Neuronal stem cell (in vitro differentiated cells): ENCODE results near the gene B3GAT1.
A peak's percentile ranks its signal among the peaks of the same experiment; 100 is the strongest.

Experiments
- DNase-seq: peaks from one replicate; pipeline ENCODE4 v3.0.0-alpha.2; 2013; ENCODE audit warnings: low spot score
- H2AFZ ChIP-seq: one replicate; pipeline ENCODE4 v1.6.1; 2013; ENCODE audit warnings: mild to moderate bottlenecking, low read length, inconsistent platforms
- H2AK5ac ChIP-seq: 2 replicates; pipeline ENCODE4 v1.6.1; 2013; ENCODE audit warnings: low read depth, mild to moderate bottlenecking, inconsistent platforms, low read length, moderate library complexity, mixed read lengths
- H2BK120ac ChIP-seq: 2 replicates; pipeline ENCODE4 v1.6.1; 2013; ENCODE audit warnings: low read depth, mild to moderate bottlenecking, inconsistent platforms, low read length, moderate library complexity, mixed read lengths
- H2BK12ac ChIP-seq: one replicate; pipeline ENCODE4 v1.6.1; 2013; ENCODE audit warnings: low read length, inconsistent platforms
- H2BK15ac ChIP-seq: 2 replicates; pipeline ENCODE4 v1.6.1; 2013; ENCODE audit warnings: mild to moderate bottlenecking, low read length, inconsistent platforms, mixed read lengths
- H2BK5ac ChIP-seq: one replicate; pipeline ENCODE4 v1.6.1; 2013; ENCODE audit warnings: inconsistent platforms, mild to moderate bottlenecking, low read length, moderate library complexity
- H3K14ac ChIP-seq: one replicate; pipeline ENCODE4 v1.6.1; 2013; ENCODE audit warnings: low read length, inconsistent platforms
- H3K18ac ChIP-seq: 2 replicates; pipeline ENCODE4 v1.6.1; 2013; ENCODE audit warnings: low read length, inconsistent platforms
- H3K23ac ChIP-seq: 2 replicates; pipeline ENCODE4 v1.6.1; 2013; ENCODE audit warnings: low read depth, mild to moderate bottlenecking, mixed read lengths, low read length, inconsistent platforms; ENCODE audit not compliant: poor library complexity
- H3K27ac ChIP-seq: replicated peaks from 3 replicates; pipeline ENCODE4 v1.5.1; 2013; ENCODE audit warnings: low read length, inconsistent platforms
- H3K27me3 ChIP-seq, 3 experiments: 2 replicates each; pipeline ENCODE4 v1.6.1; 2013; ENCODE audit warnings: low read length in 3 of 3, mild to moderate bottlenecking in 2 of 3, inconsistent platforms in 1 of 3, low read depth in 1 of 3, mixed read lengths in 1 of 3, moderate library complexity in 1 of 3; ENCODE audit not compliant: control insufficient read depth in 3 of 3, insufficient read depth in 3 of 3
- H3K36me3 ChIP-seq, 2 donors: replicated peaks in 1 of 2; 2 replicates each; pipeline ENCODE4 v1.6.1; 2013; ENCODE audit warnings: low read length in 2 of 2; ENCODE audit not compliant: control insufficient read depth in 2 of 2, insufficient read depth in 2 of 2
- H3K4ac ChIP-seq: 2 replicates; pipeline ENCODE4 v1.6.1; 2013; ENCODE audit warnings: inconsistent platforms, mild to moderate bottlenecking, low read length, moderate library complexity
- H3K4me1 ChIP-seq, 2 donors: 1 replicate in 1 of 2; 2 replicates in 1 of 2; pipeline ENCODE4 v1.6.1; 2013; ENCODE audit warnings: low read length in 2 of 2, low read depth in 1 of 2; ENCODE audit not compliant: control insufficient read depth in 2 of 2, insufficient read depth in 1 of 2
- H3K4me2 ChIP-seq: one replicate; pipeline ENCODE4 v1.6.1; 2013; ENCODE audit warnings: mild to moderate bottlenecking, low read length, inconsistent platforms; ENCODE audit not compliant: insufficient read depth, poor library complexity, severe bottlenecking
- H3K4me3 ChIP-seq, 2 donors: 2 replicates each; pipeline ENCODE4 v1.5.1; 2013; ENCODE audit warnings: low read length in 2 of 2, mild to moderate bottlenecking in 2 of 2, inconsistent platforms in 1 of 2, moderate library complexity in 1 of 2
- H3K79me1 ChIP-seq: one replicate; pipeline ENCODE4 v1.6.1; 2013; ENCODE audit warnings: low read depth, mild to moderate bottlenecking, inconsistent platforms, low read length, moderate library complexity
- H3K9ac ChIP-seq: one replicate; pipeline ENCODE4 v1.6.1; 2013; ENCODE audit warnings: mild to moderate bottlenecking, low read depth, low read length, inconsistent platforms; ENCODE audit not compliant: poor library complexity
- H3K9me3 ChIP-seq, 2 donors: replicated peaks in 1 of 2; 2 replicates each; pipeline versions ENCODE3 to v1.6.1; 2013; ENCODE audit warnings: low read length in 2 of 2, mild to moderate bottlenecking in 2 of 2, inconsistent platforms in 1 of 2, low read depth in 1 of 2, mixed read lengths in 1 of 2, moderate library complexity in 1 of 2; ENCODE audit not compliant: control insufficient read depth in 2 of 2, insufficient read depth in 1 of 2
- H4K8ac ChIP-seq: one replicate; pipeline ENCODE4 v1.6.1; 2013; ENCODE audit warnings: low read depth, mild to moderate bottlenecking, inconsistent platforms, low read length, moderate library complexity
- H4K91ac ChIP-seq: one replicate; pipeline ENCODE4 v1.6.1; 2013; ENCODE audit warnings: low read length, low read depth, mild to moderate bottlenecking, inconsistent platforms; ENCODE audit not compliant: poor library complexity
- WGBS, 2 donors: extraction: QIAGEN DNeasy Blood & Tissue Kit; methylation state at CpG; one replicate each; pipeline ENCODE4 v1.1.7; 2013; ENCODE audit warnings: missing lambda C conversion rate in 2 of 2, mixed read lengths in 1 of 2; ENCODE audit not compliant: insufficient read length in 2 of 2, insufficient replicate concordance in 1 of 2; ENCODE audit errors: extremely low coverage in 2 of 2; 5-methylcytosine and 5-hydroxymethylcytosine counted together

Gene B3GAT1

DNA sequence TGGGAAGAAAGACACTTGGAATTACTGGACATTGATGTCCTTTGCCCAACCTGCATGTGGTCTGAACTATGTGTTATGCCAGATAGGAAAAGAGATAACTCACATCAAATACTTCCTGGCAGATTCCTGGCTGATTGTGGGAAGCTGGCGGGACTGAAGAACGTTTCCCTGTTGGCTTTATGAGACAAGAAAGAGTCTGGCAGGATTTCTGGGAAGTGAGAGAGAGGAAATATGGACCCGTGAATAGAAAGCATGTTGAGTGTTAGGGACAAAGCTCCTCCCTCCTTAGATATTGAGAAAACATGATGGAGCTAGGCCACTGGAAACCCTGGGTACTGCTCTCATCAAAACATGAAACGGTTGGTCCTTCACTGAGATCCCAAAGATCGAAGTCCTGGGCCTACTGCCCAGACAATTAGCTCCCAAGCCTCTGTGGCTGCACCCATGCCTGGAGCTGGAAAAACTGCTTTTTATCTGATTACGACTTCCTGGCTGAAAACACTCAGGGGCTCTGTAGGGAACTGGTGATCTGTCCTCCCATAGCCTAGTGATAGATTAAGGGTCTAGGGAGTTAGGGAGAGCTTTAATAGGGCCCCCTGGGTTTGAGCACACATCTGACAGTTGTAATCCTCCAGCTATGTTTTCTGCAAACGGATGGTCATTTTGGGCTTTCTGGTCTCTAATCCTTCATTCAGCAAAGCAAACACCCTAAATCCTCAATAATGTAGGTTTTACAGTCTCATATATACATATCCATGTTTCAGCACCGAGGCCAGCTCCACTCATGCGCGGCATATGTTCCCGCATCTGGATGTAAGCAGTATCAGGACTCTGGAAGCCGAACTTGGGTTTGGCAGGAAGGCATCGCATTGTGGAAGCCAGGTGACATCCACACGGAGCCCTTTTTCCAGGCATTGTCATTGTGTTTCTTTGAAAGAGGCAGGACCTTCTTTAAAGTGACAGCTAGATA lies 6.1 kb upstream of the B3GAT1 start:
- Histone ChIP-seq H2AK5ac (no peak overlapping the region), H3K9me3 (no peaks in the 10 kb centered on the region), H3K14ac (no peak overlapping the region), H4K91ac (no peak overlapping the region), H3K4ac (no peak overlapping the region), H2BK120ac (no peak overlapping the region), H2BK15ac (no peak overlapping the region), H2BK5ac (no peak overlapping the region), H3K4me1 (peaks cover 13 to 22% of the 10 kb centered on the region in 2 donors), H2BK12ac (no peak overlapping the region), H2AFZ (no peak overlapping the region), H3K4me3 (no peak overlapping the region), H3K79me1 (no peaks in the 10 kb centered on the region), H3K27me3 (no peaks in the 10 kb centered on the region), H3K36me3 (no peaks in the 10 kb centered on the region), H3K4me2 (no peak overlapping the region), H4K8ac (no peak overlapping the region), H3K9ac (no peak overlapping the region), H3K18ac (no peak overlapping the region), H3K27ac (no peak overlapping the region), H3K23ac (no peak overlapping the region)
- WGBS, 2 donors: no CpG with 5 or more reads among the region's 14 CpGs
- no peak for DNase-seq

DNA sequence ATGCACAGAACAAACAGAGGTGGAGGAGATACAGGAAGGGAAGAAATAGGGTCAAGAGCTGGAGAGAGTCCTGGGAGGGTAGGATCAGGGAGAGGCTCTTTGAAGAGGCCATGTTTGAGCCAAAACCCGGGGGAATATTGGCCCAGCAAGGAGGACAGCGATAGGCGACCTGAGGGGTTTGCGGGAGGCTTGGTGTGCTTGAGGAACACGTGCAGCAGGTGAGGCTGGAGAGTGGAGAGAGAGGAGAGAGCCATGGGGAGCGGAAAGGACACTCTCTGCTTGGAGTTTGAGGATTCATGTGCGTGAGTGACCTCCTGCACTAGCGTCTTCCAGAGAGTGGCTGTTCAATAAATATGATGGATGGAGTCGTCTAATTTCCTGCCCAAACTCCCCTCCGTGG lies 4.7 kb upstream of the B3GAT1 start:
- no peak overlapping the region for H3K9ac ChIP-seq
- H2BK15ac ChIP-seq: no peak overlapping the region
- no peaks in the 10 kb centered on the region for H3K27me3 ChIP-seq
- H2AFZ ChIP-seq: no peak overlapping the region
- H3K14ac ChIP-seq: no peak overlapping the region
- H2BK120ac ChIP-seq: no peak overlapping the region
- H3K36me3 ChIP-seq: no peaks in the 10 kb centered on the region
- H3K4me2 ChIP-seq: no peak overlapping the region
- H2AK5ac ChIP-seq: no peak overlapping the region
- H2BK5ac ChIP-seq: no peak overlapping the region
- no peak overlapping the region for H4K8ac ChIP-seq
- no peak overlapping the region for H3K4me3 ChIP-seq
- no peak overlapping the region for H2BK12ac ChIP-seq
- H3K27ac ChIP-seq: no peak overlapping the region
- H3K9me3 ChIP-seq: no peaks in the 10 kb centered on the region
- H4K91ac ChIP-seq: no peak overlapping the region
- H3K79me1 ChIP-seq: no peaks in the 10 kb centered on the region
- H3K4me1 ChIP-seq: peaks cover 15 to 23% of the 10 kb centered on the region in 2 donors
- no peak overlapping the region for H3K23ac ChIP-seq
- DNase-seq: no peak
- H3K4ac ChIP-seq: no peak overlapping the region
- no CpG with 5 or more reads among the region's 10 CpGs for WGBS, 2 donors
- no peak overlapping the region for H3K18ac ChIP-seq

DNA sequence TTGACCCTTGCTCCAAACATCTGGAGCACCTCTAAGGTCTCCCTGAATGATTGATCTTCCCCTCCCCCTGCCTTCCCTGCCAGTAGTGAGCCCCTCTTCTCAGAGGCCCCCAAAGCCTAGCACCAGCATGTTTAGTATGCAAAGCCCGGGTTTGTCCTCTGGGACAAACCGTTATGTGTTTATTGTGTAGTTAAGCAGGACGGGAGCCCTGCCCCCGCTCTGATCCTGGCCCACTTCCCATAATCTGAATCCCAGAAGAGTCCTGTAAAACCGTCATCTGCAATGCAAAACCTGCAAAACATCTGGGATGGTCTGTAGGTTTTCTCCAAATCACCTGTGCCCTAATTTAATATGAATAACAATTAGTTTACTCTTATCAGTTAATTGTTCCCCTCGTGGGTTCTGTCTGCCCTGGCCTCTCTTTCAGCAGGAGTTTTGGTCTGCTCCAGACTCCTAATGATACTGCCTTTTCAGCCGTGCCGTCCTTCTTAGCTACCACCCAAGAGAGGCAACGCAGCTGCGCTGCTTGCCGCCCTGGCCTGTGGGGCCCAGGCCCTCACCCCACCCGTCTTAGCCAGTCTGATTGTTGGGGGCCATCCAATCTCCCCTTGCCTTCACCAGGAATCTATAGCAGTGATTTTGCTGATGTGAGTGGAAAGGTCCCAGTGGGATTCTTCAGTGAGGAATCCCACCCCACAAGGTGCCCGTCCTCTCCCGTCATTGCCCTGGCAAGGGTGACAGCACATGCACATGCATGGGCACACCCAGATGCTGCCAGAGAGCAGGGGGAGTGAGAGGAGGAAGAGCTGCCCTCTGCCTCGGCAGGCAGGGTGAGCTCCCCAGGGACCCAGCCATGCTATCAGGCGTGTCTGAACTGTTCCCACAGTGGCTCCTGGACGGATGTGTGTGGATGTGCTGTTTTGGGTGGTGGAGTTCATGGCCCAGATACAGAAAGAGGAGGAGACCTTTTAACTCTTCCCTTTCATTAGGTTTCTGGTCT lies 3.0 kb upstream of the B3GAT1 start:
- no peak overlapping the region for H3K4ac ChIP-seq
- WGBS, 2 donors: no CpG with 5 or more reads among the region's 17 CpGs
- H3K9me3 ChIP-seq: no peaks in the 10 kb centered on the region
- no peak overlapping the region for H3K4me3 ChIP-seq
- H4K8ac ChIP-seq: peak overlapping the region; percentile 55
- no peak for DNase-seq
- no peak overlapping the region for H2AFZ ChIP-seq
- H2BK12ac ChIP-seq: no peak overlapping the region
- no peak overlapping the region for H2BK120ac ChIP-seq
- H3K18ac ChIP-seq: peak overlapping the region; percentile 63
- H3K4me1 ChIP-seq: peaks cover 21 to 35% of the 10 kb centered on the region in 2 donors
- peaks cover 9% of the 10 kb centered on the region for H3K79me1 ChIP-seq
- no peak overlapping the region for H3K27ac ChIP-seq
- no peak overlapping the region for H3K23ac ChIP-seq
- no peaks in the 10 kb centered on the region for H3K27me3 ChIP-seq
- H3K9ac ChIP-seq: peak overlapping the region; percentile 14
- H3K4me2 ChIP-seq: no peak overlapping the region
- no peaks in the 10 kb centered on the region for H3K36me3 ChIP-seq
- peak overlapping the region; percentile 67 for H4K91ac ChIP-seq
- no peak overlapping the region for H2BK5ac ChIP-seq
- no peak overlapping the region for H2BK15ac ChIP-seq
- no peak overlapping the region for H2AK5ac ChIP-seq
- peak overlapping the region; percentile 23 for H3K14ac ChIP-seq
